Effector memory CD4-positive, alpha-beta T cell (primary cell): ENCODE measurements around the gene MADD.
"Not testable (repeated sequence)": the region's sequence is repeated elsewhere in the genome, so short reads cannot be mapped to it uniquely, and the experiment has no call there.

Experiments
- DNase-seq, 3 donors: peaks; one replicate each; pipeline ENCODE4 v3.0.0-alpha.2; 2020
- H3K27ac ChIP-seq: 2 replicates; pipeline ENCODE4 v1.7.0; 2013; ENCODE audit warnings: mild to moderate bottlenecking, low read length, moderate library complexity; ENCODE audit not compliant: insufficient read depth, poor library complexity, severe bottlenecking
- H3K27me3 ChIP-seq: replicated peaks from 2 replicates; pipeline ENCODE4 v1.7.0; 2013; ENCODE audit warnings: mild to moderate bottlenecking, low read length; ENCODE audit not compliant: insufficient read depth, control insufficient read depth, poor library complexity, severe bottlenecking
- H3K36me3 ChIP-seq: 2 replicates; pipeline ENCODE4 v1.7.0; 2013; ENCODE audit warnings: mild to moderate bottlenecking, low read length, moderate library complexity; ENCODE audit not compliant: control insufficient read depth, insufficient read depth
- H3K4me1 ChIP-seq: 2 replicates; pipeline ENCODE4 v1.7.0; 2013; ENCODE audit warnings: low read length, mild to moderate bottlenecking; ENCODE audit not compliant: control insufficient read depth, insufficient read depth, poor library complexity, severe bottlenecking
- H3K4me3 ChIP-seq: 2 replicates; pipeline ENCODE4 v1.7.0; 2013; ENCODE audit warnings: low read length, low read depth, mild to moderate bottlenecking; ENCODE audit not compliant: insufficient read depth, poor library complexity, severe bottlenecking
- H3K9me3 ChIP-seq: 2 replicates; pipeline ENCODE4 v1.7.0; 2013; ENCODE audit warnings: mild to moderate bottlenecking, low read length, moderate library complexity; ENCODE audit not compliant: control insufficient read depth

The MADD gene

GRCh38 chr11:47316501-47316900 is 46.6 kb downstream of the MADD start:
- DNase-seq, H3K9me3 ChIP-seq, H3K4me1 ChIP-seq, H3K27me3 ChIP-seq, H3K4me3 ChIP-seq, H3K27ac ChIP-seq: not testable (repeated sequence)
- peaks cover 68% of the 10 kb centered on the region for H3K36me3 ChIP-seq

GRCh38 chr11:47317064-47317828 is 47.3 kb downstream of the MADD start:
- DNase-seq: no peak
- H3K4me1 ChIP-seq: no peaks in the 10 kb centered on the region
- H3K9me3 ChIP-seq: no peaks in the 10 kb centered on the region
- no peak overlapping the region for H3K4me3 ChIP-seq
- H3K27me3 ChIP-seq: no peaks in the 10 kb centered on the region
- H3K36me3 ChIP-seq: peaks cover 69% of the 10 kb centered on the region
- no peak overlapping the region for H3K27ac ChIP-seq

GRCh38 chr11:47318166-47318565 is 48.2 kb downstream of the MADD start:
- H3K27ac ChIP-seq: no peak overlapping the region

GRCh38 chr11:47324520-47324919 is 54.6 kb downstream of the MADD start:
- H3K4me1 ChIP-seq: no peaks in the 10 kb centered on the region
- DNase-seq: no peak
- no peaks in the 10 kb centered on the region for H3K27me3 ChIP-seq
- H3K36me3 ChIP-seq: peaks cover 54% of the 10 kb centered on the region
- no peaks in the 10 kb centered on the region for H3K9me3 ChIP-seq
- no peak overlapping the region for H3K4me3 ChIP-seq
- H3K27ac ChIP-seq: no peak overlapping the region

More at GRCh38 chr11:47318166-47318565, 48.2 kb downstream of the MADD start:
- no peak overlapping the region for H3K4me3 ChIP-seq
- DNase-seq: no peak
- H3K27me3 ChIP-seq: no peaks in the 10 kb centered on the region
- peaks cover 62% of the 10 kb centered on the region for H3K36me3 ChIP-seq
- H3K9me3 ChIP-seq: no peaks in the 10 kb centered on the region
- no peaks in the 10 kb centered on the region for H3K4me1 ChIP-seq

GRCh38 chr11:47325271-47326041 is 55.5 kb downstream of the MADD start:
- Histone ChIP-seq H3K27me3 (no peaks in the 10 kb centered on the region), H3K27ac (no peak overlapping the region), H3K4me1 (no peaks in the 10 kb centered on the region), H3K9me3 (no peaks in the 10 kb centered on the region), H3K4me3 (no peak overlapping the region), H3K36me3 (peaks cover 59% of the 10 kb centered on the region)
- no peak for DNase-seq

GRCh38 chr11:47326198-47326597 is 56.3 kb downstream of the MADD start:
- no peak overlapping the region for H3K4me3 ChIP-seq
- no peaks in the 10 kb centered on the region for H3K27me3 ChIP-seq
- H3K4me1 ChIP-seq: no peaks in the 10 kb centered on the region
- DNase-seq: no peak
- H3K9me3 ChIP-seq: no peaks in the 10 kb centered on the region
- H3K27ac ChIP-seq: no peak overlapping the region
- peaks cover 52% of the 10 kb centered on the region for H3K36me3 ChIP-seq

- no peak for DNase-seq
- H3K27me3 ChIP-seq: no peaks in the 10 kb centered on the region
- H3K36me3 ChIP-seq: peaks cover 43% of the 10 kb centered on the region
- no peak overlapping the region for H3K4me3 ChIP-seq
- H3K9me3 ChIP-seq: no peaks in the 10 kb centered on the region
- H3K4me1 ChIP-seq: no peaks in the 10 kb centered on the region
- H3K27ac ChIP-seq: no peak overlapping the region
Observed at GRCh38 chr11:47327025-47327424, 57.1 kb downstream of the MADD start.

GRCh38 chr11:47327949-47328348 is 58.0 kb downstream of the MADD start:
- no peaks in the 10 kb centered on the region for H3K27me3 ChIP-seq
- H3K4me3 ChIP-seq: no peak overlapping the region
- no peak overlapping the region for H3K27ac ChIP-seq
- no peaks in the 10 kb centered on the region for H3K9me3 ChIP-seq
- no peaks in the 10 kb centered on the region for H3K4me1 ChIP-seq
- no peak for DNase-seq
- peaks cover 39% of the 10 kb centered on the region for H3K36me3 ChIP-seq

GRCh38 chr11:47328449-47329390 is 58.8 kb downstream of the MADD start:
- no peak for DNase-seq
- H3K27ac ChIP-seq: no peak overlapping the region
- H3K4me1 ChIP-seq: no peaks in the 10 kb centered on the region
- no peaks in the 10 kb centered on the region for H3K27me3 ChIP-seq
- H3K9me3 ChIP-seq: no peaks in the 10 kb centered on the region
- H3K4me3 ChIP-seq: no peak overlapping the region
- H3K36me3 ChIP-seq: peaks cover 39% of the 10 kb centered on the region
